Upper lobe of left lung (tissue), 4 donors: ENCODE data around the gene POLA1.

ENCODE experiments used
- CTCF ChIP-seq, 6 experiments: fragments of 450-650 bp in 4 of 6; fragments of 200-600 bp in 2 of 6; sonication (generic) in 2 of 6; IDR thresholded peaks; one replicate each; pipeline ENCODE4 v1.5.1; 2016 to 2019; ENCODE audit warnings: antibody characterized with exemption in 6 of 6
- POLR2A ChIP-seq, 4 donors: fragments of 450-650 bp; IDR thresholded peaks; one replicate each; pipeline ENCODE4 v1.5.1; 2016 to 2017; ENCODE audit warnings: antibody characterized with exemption in 4 of 4, mild to moderate bottlenecking in 2 of 4
- POLR2AphosphoS5 ChIP-seq, 2 donors: sonication (generic); formaldehyde crosslinking; IDR thresholded peaks; one replicate each; pipeline ENCODE4 v1.5.1; 2017; ENCODE audit warnings: antibody characterized with exemption in 2 of 2

GRCh38 chrX:24963823-24964222 is 270.1 kb downstream of the POLA1 start:
- no peak for TF ChIP-seq CTCF (IDR thresholded peaks at IDR 0.05)
- TF ChIP-seq POLR2A (IDR thresholded peaks at IDR 0.05) = no peak
- TF ChIP-seq POLR2AphosphoS5 (IDR thresholded peaks at IDR 0.05) = no peak
